ENCODE results near the gene LIG4. TPM values are rescaled to one million over a fixed set of nuclear protein-coding genes. Genes with fewer than 3 reads are reported as not detected.

Gene LIG4
- total RNA-seq, 1 donor, result 5.4 TPM

DNA sequence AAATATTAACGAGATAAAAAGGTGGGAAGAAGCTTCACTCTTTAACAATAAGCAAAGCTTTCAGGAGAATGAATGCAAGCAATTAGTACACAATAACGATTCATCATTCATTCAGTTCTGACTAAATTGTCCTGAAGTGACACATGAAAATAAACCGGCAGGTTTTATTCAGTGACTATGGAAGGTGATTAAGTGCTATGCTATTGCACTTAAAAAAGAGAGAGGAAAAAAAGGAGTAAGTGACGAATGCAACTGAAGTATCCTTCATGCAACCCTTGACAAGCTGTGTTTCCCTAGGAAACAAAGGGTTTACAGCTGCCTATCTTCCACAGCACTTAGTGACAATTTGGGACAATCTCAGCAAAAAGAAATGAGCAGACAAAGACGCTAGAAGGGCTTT lies 1.4 kb downstream of the LIG4 start:
- Histone ChIP-seq H3K27me3 (ENCODE audit: insufficient read depth, low read length) (no peaks in the 10 kb centered on the region), H3K9me3 (ENCODE audit: low read depth, low read length) (peaks cover 4% of the 10 kb centered on the region), H3K4me1 (ENCODE audit: insufficient read depth, low read length) (peaks cover 30% of the 10 kb centered on the region), H3K4me3 (ENCODE audit: low read length) (no peak overlapping the region)

- peaks cover 28% of the 10 kb centered on the region for H3K4me1 ChIP-seq (ENCODE audit: insufficient read depth, low read length)
- no peak overlapping the region for H3K4me3 ChIP-seq (ENCODE audit: low read length)
- no peaks in the 10 kb centered on the region for H3K27me3 ChIP-seq (ENCODE audit: insufficient read depth, low read length)
- peaks cover 6% of the 10 kb centered on the region for H3K9me3 ChIP-seq (ENCODE audit: low read depth, low read length)
Observed at GRCh38 chr13:108212886-108213285, 2.5 kb downstream of the LIG4 start.

GRCh38 chr13:108210551-108210950 lies 4.8 kb downstream of the LIG4 start:
- Histone ChIP-seq H3K4me3 (ENCODE audit: low read length) (no peak overlapping the region), H3K4me1 (ENCODE audit: insufficient read depth, low read length) (peaks cover 14% of the 10 kb centered on the region), H3K9me3 (ENCODE audit: low read depth, low read length) (peaks cover 6% of the 10 kb centered on the region), H3K27me3 (ENCODE audit: insufficient read depth, low read length) (no peaks in the 10 kb centered on the region)

DNA sequence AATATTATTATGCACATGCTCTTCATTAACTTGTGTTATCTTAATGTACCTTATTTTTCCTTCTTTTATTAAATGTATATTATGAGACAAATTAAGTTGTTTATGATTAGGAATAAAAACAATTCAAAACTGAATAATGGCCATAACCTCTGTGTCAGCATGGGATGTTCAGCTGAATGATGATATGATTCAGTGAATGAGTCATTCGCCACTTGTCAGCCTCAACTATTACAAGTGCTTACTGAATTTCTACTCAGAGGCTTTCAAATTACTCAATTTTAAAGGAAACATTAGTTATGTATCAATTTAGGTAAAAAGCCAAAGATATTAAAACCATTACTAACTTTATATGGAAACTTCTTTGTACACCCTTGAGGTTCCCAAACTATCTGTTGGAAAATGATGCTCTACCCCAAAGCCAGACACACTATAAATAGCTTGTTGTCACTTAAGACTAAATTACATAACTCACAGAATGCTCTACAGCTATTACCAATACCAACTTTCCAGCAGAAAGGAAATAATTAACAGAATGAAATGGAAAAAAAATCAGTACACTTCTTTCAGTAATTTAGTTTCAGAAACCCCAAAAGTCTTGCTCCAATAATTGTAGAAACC lies 14.4 kb downstream of the LIG4 start:
- Histone ChIP-seq H3K4me3 (ENCODE audit: low read length) (no peak overlapping the region), H3K4me1 (ENCODE audit: insufficient read depth, low read length) (no peaks in the 10 kb centered on the region), H3K9me3 (ENCODE audit: low read depth, low read length) (no peaks in the 10 kb centered on the region)

DNA sequence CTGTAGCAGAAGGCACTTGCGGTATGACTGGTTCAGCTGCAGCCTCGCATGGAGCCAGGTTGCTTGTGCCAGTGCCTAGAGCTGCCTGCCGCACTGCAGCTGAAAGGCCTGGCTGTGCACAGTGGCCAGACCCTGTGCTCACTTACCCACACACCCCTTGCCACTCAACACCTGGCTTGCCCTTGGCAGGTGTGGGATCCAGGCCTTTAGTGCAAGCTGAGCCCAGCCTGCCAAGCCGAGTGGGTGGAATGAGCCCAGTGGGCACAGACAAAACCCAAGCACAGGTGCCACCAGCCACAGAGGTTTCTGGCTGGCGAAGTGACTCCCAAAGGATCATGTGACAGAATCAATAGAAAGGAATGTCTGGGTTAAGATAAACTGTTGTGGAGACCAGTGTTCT lies 19.5 kb downstream of the LIG4 start:
- Histone ChIP-seq H3K4me3 (ENCODE audit: low read length) (no peak overlapping the region), H3K4me1 (ENCODE audit: insufficient read depth, low read length) (no peaks in the 10 kb centered on the region), H3K27me3 (ENCODE audit: insufficient read depth, low read length) (no peaks in the 10 kb centered on the region), H3K9me3 (ENCODE audit: low read depth, low read length) (no peaks in the 10 kb centered on the region)

More for the DNA sequence above, 14.4 kb downstream of the LIG4 start:
- H3K27me3 ChIP-seq (ENCODE audit: insufficient read depth, low read length), result no peaks in the 10 kb centered on the region

DNA sequence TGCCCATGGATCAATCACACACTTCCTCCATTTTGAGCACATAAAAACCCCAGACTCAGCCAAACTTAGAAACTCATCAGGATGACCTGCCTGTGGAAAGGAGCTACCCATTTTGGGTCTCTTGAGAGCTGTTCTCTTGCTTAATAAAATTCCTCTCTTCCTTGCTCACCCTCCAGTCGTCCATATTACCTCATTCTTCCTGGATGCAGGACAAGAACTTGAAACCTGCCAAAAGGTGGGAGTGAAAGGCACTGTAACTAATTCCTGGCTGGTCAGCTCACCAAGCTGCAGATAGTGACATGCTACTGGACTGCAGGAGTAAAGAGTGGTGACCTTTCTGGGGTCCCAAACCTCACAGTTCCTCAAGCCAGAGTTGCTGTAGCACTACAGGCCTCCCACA lies 20.2 kb downstream of the LIG4 start:
- H3K9me3 ChIP-seq (ENCODE audit: low read depth, low read length), result no peaks in the 10 kb centered on the region
- H3K27me3 ChIP-seq (ENCODE audit: insufficient read depth, low read length), result no peaks in the 10 kb centered on the region
- H3K4me3 ChIP-seq (ENCODE audit: low read length), result no peak overlapping the region
- no peaks in the 10 kb centered on the region for H3K4me1 ChIP-seq (ENCODE audit: insufficient read depth, low read length)

DNA sequence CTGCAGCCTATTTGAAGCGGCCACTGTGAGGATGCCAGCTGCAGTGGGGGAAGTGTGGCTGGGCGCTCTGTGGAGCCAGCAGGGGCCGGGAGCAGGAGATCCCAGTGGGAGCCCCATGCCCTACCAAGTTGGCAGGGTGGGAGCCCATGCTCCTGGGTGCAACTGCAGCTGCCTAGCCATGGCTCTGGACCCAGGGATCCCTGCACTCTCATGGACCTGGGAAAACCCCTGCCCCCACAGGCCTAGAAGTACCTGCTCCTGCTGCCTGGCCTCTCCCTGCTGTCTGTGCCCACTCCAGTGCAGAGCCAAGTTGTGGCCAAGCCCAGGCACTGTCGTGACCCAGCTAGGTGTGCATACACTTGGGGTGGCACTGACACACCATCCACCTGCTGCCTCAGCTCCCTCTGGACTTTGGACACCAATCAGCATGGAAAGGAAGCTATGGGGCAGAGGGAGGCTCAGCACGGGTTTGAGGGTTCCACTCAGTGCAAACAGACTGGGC lies 20.9 kb downstream of the LIG4 start:
- Histone ChIP-seq H3K4me3 (ENCODE audit: low read length) (no peak overlapping the region), H3K27me3 (ENCODE audit: insufficient read depth, low read length) (no peaks in the 10 kb centered on the region), H3K4me1 (ENCODE audit: insufficient read depth, low read length) (no peaks in the 10 kb centered on the region), H3K9me3 (ENCODE audit: low read depth, low read length) (no peaks in the 10 kb centered on the region)

- no peaks in the 10 kb centered on the region for H3K9me3 ChIP-seq (ENCODE audit: low read depth, low read length)
- H3K4me1 ChIP-seq (ENCODE audit: insufficient read depth, low read length), result no peaks in the 10 kb centered on the region
- no peak overlapping the region for H3K4me3 ChIP-seq (ENCODE audit: low read length)
- H3K27me3 ChIP-seq (ENCODE audit: insufficient read depth, low read length), result no peaks in the 10 kb centered on the region
Observed at GRCh38 chr13:108193806-108194205, 21.5 kb downstream of the LIG4 start.

DNA sequence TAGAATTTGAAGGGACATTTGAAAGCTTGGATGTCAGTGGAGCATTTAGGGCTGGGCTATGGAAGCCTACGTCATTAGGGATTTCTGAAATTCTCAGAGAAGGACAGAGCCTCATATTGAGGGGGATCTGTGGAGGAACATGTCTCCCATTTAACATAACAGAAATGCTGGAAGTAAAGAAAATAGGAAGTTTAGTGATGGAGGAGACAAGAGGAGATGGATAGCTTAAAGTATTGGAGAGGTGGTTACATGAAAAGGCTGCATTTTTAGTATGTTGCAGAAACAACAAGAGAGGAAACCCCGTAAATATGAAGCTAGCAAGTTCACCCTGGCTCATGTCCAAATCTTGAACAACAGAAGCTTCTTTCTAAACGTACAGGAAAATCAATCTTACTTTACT lies 24.4 kb downstream of the LIG4 start:
- Histone ChIP-seq H3K9me3 (ENCODE audit: low read depth, low read length) (no peaks in the 10 kb centered on the region), H3K4me1 (ENCODE audit: insufficient read depth, low read length) (no peaks in the 10 kb centered on the region), H3K27me3 (ENCODE audit: insufficient read depth, low read length) (no peaks in the 10 kb centered on the region), H3K4me3 (ENCODE audit: low read length) (no peak overlapping the region)

- Histone ChIP-seq H3K9me3 (ENCODE audit: low read depth, low read length) (no peaks in the 10 kb centered on the region), H3K4me1 (ENCODE audit: insufficient read depth, low read length) (no peaks in the 10 kb centered on the region), H3K4me3 (ENCODE audit: low read length) (no peak overlapping the region), H3K27me3 (ENCODE audit: insufficient read depth, low read length) (no peaks in the 10 kb centered on the region)
Observed at GRCh38 chr13:108188260-108188659, 27.1 kb downstream of the LIG4 start.

DNA sequence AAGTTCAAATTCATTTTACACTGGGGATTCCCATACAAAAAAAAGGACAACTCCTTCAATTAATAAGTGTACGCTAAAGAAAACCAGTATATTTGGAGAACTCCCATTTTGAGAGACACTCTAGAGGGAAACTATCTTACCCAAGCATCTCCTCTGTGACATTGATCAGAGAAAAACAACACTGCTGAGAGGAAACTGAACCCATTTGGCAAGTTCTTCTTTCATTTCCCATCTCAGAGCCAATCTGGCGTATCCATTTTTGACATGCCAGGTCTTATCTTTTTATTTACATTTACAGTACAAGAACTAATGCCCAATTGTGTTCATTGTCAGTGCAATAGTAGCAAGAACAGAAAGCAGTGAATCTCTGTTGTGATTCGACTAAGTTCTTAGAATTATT lies 30.1 kb downstream of the LIG4 start:
- Histone ChIP-seq H3K4me3 (ENCODE audit: low read length) (no peak overlapping the region), H3K9me3 (ENCODE audit: low read depth, low read length) (no peaks in the 10 kb centered on the region), H3K4me1 (ENCODE audit: insufficient read depth, low read length) (no peaks in the 10 kb centered on the region), H3K27me3 (ENCODE audit: insufficient read depth, low read length) (no peaks in the 10 kb centered on the region)

DNA sequence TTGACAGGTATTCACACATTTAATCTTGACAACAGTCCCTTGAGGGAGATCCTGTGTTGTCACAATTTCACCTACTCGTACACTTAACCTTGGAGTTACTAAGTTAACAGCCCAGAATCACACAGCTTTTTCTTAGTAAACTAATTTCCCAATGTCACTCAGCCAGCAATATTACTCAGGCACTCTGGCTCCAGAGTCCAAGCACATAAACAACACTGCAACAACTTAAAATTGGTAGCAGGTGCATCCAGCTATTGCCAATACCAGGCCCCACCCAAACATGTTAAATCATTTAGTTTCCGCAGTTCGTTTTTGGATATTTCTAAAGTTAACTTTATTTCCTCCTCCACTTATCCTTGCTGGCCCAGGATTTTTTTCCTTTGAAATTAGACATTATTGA lies 32.7 kb downstream of the LIG4 start:
- Histone ChIP-seq H3K27me3 (ENCODE audit: insufficient read depth, low read length) (no peaks in the 10 kb centered on the region), H3K4me3 (ENCODE audit: low read length) (no peak overlapping the region), H3K4me1 (ENCODE audit: insufficient read depth, low read length) (no peaks in the 10 kb centered on the region), H3K9me3 (ENCODE audit: low read depth, low read length) (no peaks in the 10 kb centered on the region)

- no peak overlapping the region for H3K4me3 ChIP-seq (ENCODE audit: low read length)
- H3K9me3 ChIP-seq (ENCODE audit: low read depth, low read length), result no peaks in the 10 kb centered on the region
- H3K27me3 ChIP-seq (ENCODE audit: insufficient read depth, low read length), result no peaks in the 10 kb centered on the region
- H3K4me1 ChIP-seq (ENCODE audit: insufficient read depth, low read length), result no peaks in the 10 kb centered on the region
Observed at GRCh38 chr13:108178078-108178477, 37.3 kb downstream of the LIG4 start.

- no peaks in the 10 kb centered on the region for H3K27me3 ChIP-seq (ENCODE audit: insufficient read depth, low read length)
- H3K9me3 ChIP-seq (ENCODE audit: low read depth, low read length), result no peaks in the 10 kb centered on the region
- no peaks in the 10 kb centered on the region for H3K4me1 ChIP-seq (ENCODE audit: insufficient read depth, low read length)
- H3K4me3 ChIP-seq (ENCODE audit: low read length), result no peak overlapping the region
Observed at GRCh38 chr13:108176685-108177274, 38.6 kb downstream of the LIG4 start.

DNA sequence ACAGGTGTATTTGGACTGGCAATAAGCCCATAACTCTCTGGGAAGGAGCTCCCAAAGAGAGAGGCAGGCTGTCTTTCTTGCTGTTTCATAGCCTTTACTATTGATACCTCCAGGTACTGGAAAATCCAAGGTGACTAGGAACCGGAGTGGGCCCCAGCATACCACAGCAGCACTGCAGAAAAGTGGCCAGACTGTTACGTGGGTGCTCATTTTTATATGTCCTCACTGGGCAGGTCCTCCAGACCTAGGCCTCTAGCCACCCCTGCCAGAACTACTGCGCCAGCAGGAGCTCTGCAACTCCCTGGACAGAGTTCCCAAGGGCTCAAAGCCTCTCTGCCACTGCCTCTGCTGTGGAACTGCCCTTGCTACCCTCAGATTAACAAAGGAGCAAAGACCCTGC lies 46.4 kb downstream of the LIG4 start:
- Histone ChIP-seq H3K9me3 (ENCODE audit: low read depth, low read length) (peaks cover 5% of the 10 kb centered on the region), H3K27me3 (ENCODE audit: insufficient read depth, low read length) (peaks cover 3% of the 10 kb centered on the region), H3K4me3 (ENCODE audit: low read length) (no peak overlapping the region), H3K4me1 (ENCODE audit: insufficient read depth, low read length) (no peaks in the 10 kb centered on the region)

DNA sequence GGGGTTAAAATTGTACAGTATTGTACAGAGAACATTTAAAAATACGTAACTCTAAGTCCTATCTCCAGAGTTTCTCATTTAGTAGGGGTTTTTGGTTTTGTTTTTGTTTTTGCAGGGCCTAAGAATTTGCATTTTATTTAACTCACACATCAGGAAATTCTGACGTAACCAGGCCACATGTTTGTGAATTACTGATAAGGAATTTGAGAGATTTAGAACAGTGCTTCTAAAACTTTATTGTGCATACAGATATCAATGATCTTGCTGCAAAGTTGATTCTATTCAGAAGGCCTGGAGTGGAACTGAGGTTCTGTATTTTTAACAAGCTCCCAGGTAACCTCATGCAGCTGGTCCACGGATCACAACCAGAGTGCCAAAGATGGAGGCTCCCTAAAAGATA lies 49.3 kb downstream of the LIG4 start:
- no peaks in the 10 kb centered on the region for H3K4me1 ChIP-seq (ENCODE audit: insufficient read depth, low read length)
- H3K27me3 ChIP-seq (ENCODE audit: insufficient read depth, low read length), result peaks cover 3% of the 10 kb centered on the region
- H3K9me3 ChIP-seq (ENCODE audit: low read depth, low read length), result peaks cover 5% of the 10 kb centered on the region
- no peak overlapping the region for H3K4me3 ChIP-seq (ENCODE audit: low read length)

Measured in mononuclear cell (primary cell).